AG09309 (cell line): ENCODE results near the gene GMCL2.
"Not testable (repeated sequence)": the region's sequence is repeated elsewhere in the genome, so short reads cannot be mapped to it uniquely, and the experiment has no call there.

Source experiments
- DNase-seq: peaks from one replicate; pipeline ENCODE4 v3.0.0-alpha.2; 2010; ENCODE audit warnings: low read depth
- H3K4me3 ChIP-seq: 2 replicates; pipeline ENCODE4 v1.5.1; 2011; ENCODE audit warnings: mild to moderate bottlenecking, low read depth, low read length, moderate library complexity; ENCODE audit not compliant: control insufficient read depth
- CTCF ChIP-seq: IDR thresholded peaks from 2 replicates; pipeline ENCODE4 v1.5.1; 2011; ENCODE audit warnings: mild to moderate bottlenecking, low read depth, low read length, inconsistent platforms; ENCODE audit not compliant: insufficient read depth, control insufficient read depth; ENCODE audit errors: missing control alignments

The GMCL2 gene

GRCh38 chr5:178232920-178233429 is 45.8 kb upstream of the GMCL2 start:
- no peak for DNase-seq
- peak overlapping the region; percentile 95 for H3K4me3 ChIP-seq
- TF ChIP-seq CTCF, result no peak

- DNase-seq, result no peak
- TF ChIP-seq CTCF, result no peak
- peak within 1 kb of the TSS; percentile 95 for H3K4me3 ChIP-seq
Observed at GRCh38 chr5:178232124-178232919, 45.2 kb upstream of the GMCL2 start, which contains the start of gene PHYKPL. Gene PHYKPL (minus strand): TSS chr5:178232802. CDS start chr5:178232550, 252 bp downstream.

- DNase-seq, result no peak
- no peak for TF ChIP-seq CTCF
- H3K4me3 ChIP-seq, result peak overlapping the region; percentile 95
Observed at GRCh38 chr5:178231539-178232123, 44.5 kb upstream of the GMCL2 start.

GRCh38 chr5:178230879-178231538 is 43.8 kb upstream of the GMCL2 start:
- no peak for DNase-seq
- H3K4me3 ChIP-seq, result peak overlapping the region; percentile 95
- no peak for TF ChIP-seq CTCF

- no peak overlapping the region for H3K4me3 ChIP-seq
- DNase-seq, result no peak
- TF ChIP-seq CTCF, result no peak
Observed at GRCh38 chr5:178229861-178230260, 42.7 kb upstream of the GMCL2 start.

- DNase-seq, H3K4me3 ChIP-seq: not testable (repeated sequence)
Observed at GRCh38 chr5:178229111-178229510, 41.9 kb upstream of the GMCL2 start.

GRCh38 chr5:178228609-178229008 is 41.4 kb upstream of the GMCL2 start:
- H3K4me3 ChIP-seq, result no peak overlapping the region
- no peak for DNase-seq
- no peak for TF ChIP-seq CTCF
